ENCODE results near the gene TOP3B.

Gene TOP3B

GRCh38 chr22:22001664-22002525 is 19.3 kb upstream of the TOP3B start (continued):
- no peak for TF ChIP-seq PATZ1 (CRISPR knock-in tag; IDR thresholded peaks at IDR 0.05; ENCODE audit: borderline replicate concordance)
- no peak for TF ChIP-seq CSDC2 (CRISPR knock-in tag; IDR thresholded peaks at IDR 0.05)
- no peak for TF ChIP-seq ZNF70 (CRISPR knock-in tag; IDR thresholded peaks at IDR 0.05)
- TF ChIP-seq ARNTL (CRISPR knock-in tag; IDR thresholded peaks at IDR 0.05; ENCODE audit: borderline replicate concordance, low read depth): no peak

GRCh38 chr22:21998595-21999247 is 16.1 kb upstream of the TOP3B start:
- no peak for TF ChIP-seq CSDC2 (CRISPR knock-in tag; IDR thresholded peaks at IDR 0.05)
- no peak for TF ChIP-seq TOX (CRISPR knock-in tag; IDR thresholded peaks at IDR 0.05; ENCODE audit: borderline replicate concordance)
- no peak for TF ChIP-seq ESRRG (CRISPR knock-in tag; IDR thresholded peaks at IDR 0.05)
- TF ChIP-seq ZFP30 (CRISPR knock-in tag; IDR thresholded peaks at IDR 0.05): no peak
- no peak for TF ChIP-seq ISL1 (CRISPR knock-in tag; IDR thresholded peaks at IDR 0.05)
- TF ChIP-seq RARB (CRISPR knock-in tag; IDR thresholded peaks at IDR 0.05): no peak
- TF ChIP-seq ZFP3 (CRISPR knock-in tag; IDR thresholded peaks at IDR 0.05): no peak
- no peak for TF ChIP-seq POU6F1 (CRISPR knock-in tag; IDR thresholded peaks at IDR 0.05; ENCODE audit: borderline replicate concordance, low read depth)
- TF ChIP-seq ZC3H10 (CRISPR knock-in tag; IDR thresholded peaks at IDR 0.05): no peak
- no peak for TF ChIP-seq ZNF8 (CRISPR knock-in tag; IDR thresholded peaks at IDR 0.05)
- no peak for TF ChIP-seq PATZ1 (CRISPR knock-in tag; IDR thresholded peaks at IDR 0.05; ENCODE audit: borderline replicate concordance)
- no peak for TF ChIP-seq PPARA (CRISPR knock-in tag; IDR thresholded peaks at IDR 0.05; ENCODE audit: borderline replicate concordance)
- no peak for TF ChIP-seq BACH2 (CRISPR knock-in tag; IDR thresholded peaks at IDR 0.05; ENCODE audit: borderline replicate concordance)
- no peak for TF ChIP-seq CREB5 (CRISPR knock-in tag; IDR thresholded peaks at IDR 0.05; ENCODE audit: low read depth)
- TF ChIP-seq ARNTL (CRISPR knock-in tag; IDR thresholded peaks at IDR 0.05; ENCODE audit: borderline replicate concordance, low read depth): no peak
- no peak for TF ChIP-seq CSRNP3 (CRISPR knock-in tag; IDR thresholded peaks at IDR 0.05)
- TF ChIP-seq TCF4 (CRISPR knock-in tag; IDR thresholded peaks at IDR 0.05; ENCODE audit: borderline replicate concordance): no peak
- TF ChIP-seq GLIS3 (CRISPR knock-in tag; IDR thresholded peaks at IDR 0.05): no peak
- TF ChIP-seq ZNF70 (CRISPR knock-in tag; IDR thresholded peaks at IDR 0.05): no peak
- TF ChIP-seq SNAI2 (CRISPR knock-in tag; IDR thresholded peaks at IDR 0.05): no peak
- no peak for ATAC-seq

- TF ChIP-seq ZFP3 (CRISPR knock-in tag; IDR thresholded peaks at IDR 0.05): no peak
- TF ChIP-seq ZNF8 (CRISPR knock-in tag; IDR thresholded peaks at IDR 0.05): no peak
- TF ChIP-seq PPARA (CRISPR knock-in tag; IDR thresholded peaks at IDR 0.05; ENCODE audit: borderline replicate concordance): no peak
- TF ChIP-seq POU6F1 (CRISPR knock-in tag; IDR thresholded peaks at IDR 0.05; ENCODE audit: borderline replicate concordance, low read depth): no peak
- no peak for TF ChIP-seq TOX (CRISPR knock-in tag; IDR thresholded peaks at IDR 0.05; ENCODE audit: borderline replicate concordance)
- TF ChIP-seq CSRNP3 (CRISPR knock-in tag; IDR thresholded peaks at IDR 0.05): no peak
- TF ChIP-seq TCF4 (CRISPR knock-in tag; IDR thresholded peaks at IDR 0.05; ENCODE audit: borderline replicate concordance): no peak
- no peak for TF ChIP-seq RARB (CRISPR knock-in tag; IDR thresholded peaks at IDR 0.05)
- no peak for ATAC-seq
Measured at GRCh38 chr22:21996175-21996720, 13.7 kb upstream of the TOP3B start.

All from SK-N-SH treated with all-trans-retinoic acid at 6 μM for 48 hours (cell line).